ENCODE measurements around the gene UAP1. TPM values are rescaled to one million over a fixed set of nuclear protein-coding genes. Genes with fewer than 3 reads are reported as not detected.

The UAP1 gene
- 10 to 100 TPM; 36.4 to 39.4 TPM for total RNA-seq
- 33.2 TPM for polyA plus RNA-seq (2013, experiment 1 of 2)
- 34.8 TPM for polyA plus RNA-seq (2013, experiment 2 of 2)
- long read RNA-seq, experiment 1, partial matches to known transcripts = 2 of 10 reads
- long read RNA-seq, experiment 1, other reads (novel, unspliced or antisense) = 4 of 10 reads
- long read RNA-seq, experiment 2, transcript UAP1-201 (11 exons, 2,377 nt) = major isoform, 32 of 53 reads
- long read RNA-seq, experiment 2, transcript UAP1-204 (10 exons, 2,294 nt) = minor isoform, 8 of 53 reads
- long read RNA-seq, experiment 2, partial matches to known transcripts = 5 of 53 reads
- long read RNA-seq, experiment 2, other reads (novel, unspliced or antisense) = 7 of 53 reads
- long read RNA-seq, experiment 3, transcript UAP1-201 (11 exons, 2,377 nt) = major isoform, 118 of 210 reads
- long read RNA-seq, experiment 3, transcript UAP1-204 (10 exons, 2,294 nt) = minor isoform, 42 of 210 reads
- long read RNA-seq, experiment 3, partial matches to known transcripts = 4 of 210 reads
- long read RNA-seq, experiment 3, other reads (novel, unspliced or antisense) = 46 of 210 reads
- long read RNA-seq, experiment 4, transcript UAP1-201 (11 exons, 2,377 nt) = major isoform, 11 of 26 reads
- long read RNA-seq, experiment 4, partial matches to known transcripts = 9 of 26 reads
- long read RNA-seq, experiment 4, other reads (novel, unspliced or antisense) = 4 of 26 reads

GRCh38 chr1:162561616-162562469 lies at the start of gene UAP1:
UAP1 (plus strand) TSS chr1:162561722; CDS start chr1:162566069, 4,347 bp downstream.
- Histone ChIP-seq H3K27me3 (ENCODE audit: control insufficient read depth, insufficient read depth, low read length, poor library complexity, severe bottlenecking) (no peaks in the 10 kb centered on the region), H3K36me3 (ENCODE audit: control insufficient read depth, insufficient read depth, low read length) (peaks cover 3% of the 10 kb centered on the region), H3K9me3 (ENCODE audit: control insufficient read depth, low read length) (no peaks in the 10 kb centered on the region), H3K4me1 (ENCODE audit: control insufficient read depth, insufficient read depth, low read length) (no peaks in the 10 kb centered on the region), H3K9ac (ENCODE audit: extremely low read depth, low read length, poor library complexity, severe bottlenecking) (peak within 1 kb of the TSS; percentile 70), H3K27ac (ENCODE audit: low read depth, low read length) (peak within 1 kb of the TSS; percentile 69), H3K4me3 (ENCODE audit: low read length) (peak within 1 kb of the TSS; percentile 90)
- H3K27ac Mint-ChIP-seq = peak within 1 kb of the TSS; percentile 96
- H3K9me3 Mint-ChIP-seq = no peaks in the 10 kb centered on the region
- 1 to 6% methylated on average over 7 to 69 of the region's 69 CpGs for WGBS, 2 experiments (ENCODE audit: insufficient coverage in 1 of 2, insufficient read length in 1 of 2)
- peak within 1 kb of the TSS; percentile 70 for H3K4me3 Mint-ChIP-seq
- H3K36me3 Mint-ChIP-seq (ENCODE audit: low read depth) = peaks cover 2% of the 10 kb centered on the region
- H3K27me3 Mint-ChIP-seq (ENCODE audit: insufficient read depth) = no peaks in the 10 kb centered on the region
- DNase-seq = no peak
- TF ChIP-seq CTCF (conservative IDR thresholded peaks at IDR 0.05) = no peak
- peaks cover 26% of the 10 kb centered on the region for H3K4me1 Mint-ChIP-seq

- Histone ChIP-seq H3K4me3 (ENCODE audit: low read length) (no peak overlapping the region), H3K27ac (ENCODE audit: low read depth, low read length) (no peak overlapping the region), H3K36me3 (ENCODE audit: control insufficient read depth, insufficient read depth, low read length) (peaks cover 53% of the 10 kb centered on the region), H3K27me3 (ENCODE audit: control insufficient read depth, insufficient read depth, low read length, poor library complexity, severe bottlenecking) (no peaks in the 10 kb centered on the region), H3K9ac (ENCODE audit: extremely low read depth, low read length, poor library complexity, severe bottlenecking) (no peak overlapping the region), H3K9me3 (ENCODE audit: control insufficient read depth, low read length) (no peaks in the 10 kb centered on the region), H3K4me1 (ENCODE audit: control insufficient read depth, insufficient read depth, low read length) (no peaks in the 10 kb centered on the region)
- DNase-seq = no peak
- Mint-ChIP-seq H3K4me1 (peaks cover 7% of the 10 kb centered on the region), H3K9me3 (no peaks in the 10 kb centered on the region), H3K4me3 (no peak overlapping the region), H3K27me3 (ENCODE audit: insufficient read depth) (no peaks in the 10 kb centered on the region), H3K27ac (no peak overlapping the region), H3K36me3 (ENCODE audit: low read depth) (peaks cover 31% of the 10 kb centered on the region)
- TF ChIP-seq CTCF (conservative IDR thresholded peaks at IDR 0.05) = no peak
Observed at GRCh38 chr1:162527314-162527713, 34.2 kb upstream of the UAP1 start.

- peaks cover 7% of the 10 kb centered on the region for H3K36me3 Mint-ChIP-seq (ENCODE audit: low read depth)
- H3K4me3 Mint-ChIP-seq = no peak overlapping the region
- Histone ChIP-seq H3K9me3 (ENCODE audit: control insufficient read depth, low read length) (no peaks in the 10 kb centered on the region), H3K27ac (ENCODE audit: low read depth, low read length) (no peak overlapping the region), H3K4me3 (ENCODE audit: low read length) (no peak overlapping the region), H3K27me3 (ENCODE audit: control insufficient read depth, insufficient read depth, low read length, poor library complexity, severe bottlenecking) (no peaks in the 10 kb centered on the region), H3K4me1 (ENCODE audit: control insufficient read depth, insufficient read depth, low read length) (no peaks in the 10 kb centered on the region), H3K9ac (ENCODE audit: extremely low read depth, low read length, poor library complexity, severe bottlenecking) (no peak overlapping the region), H3K36me3 (ENCODE audit: control insufficient read depth, insufficient read depth, low read length) (peaks cover 22% of the 10 kb centered on the region)
- H3K27ac Mint-ChIP-seq = no peak overlapping the region
- no peak for TF ChIP-seq CTCF (conservative IDR thresholded peaks at IDR 0.05)
- H3K4me1 Mint-ChIP-seq = peaks cover 7% of the 10 kb centered on the region
- no peaks in the 10 kb centered on the region for H3K9me3 Mint-ChIP-seq
- WGBS, 2 experiments (ENCODE audit: insufficient coverage in 1 of 2, insufficient read length in 1 of 2) = 66 to 76% methylated on average over 5 to 7 of the region's 7 CpGs
- peak; percentile 78 for DNase-seq
- no peaks in the 10 kb centered on the region for H3K27me3 Mint-ChIP-seq (ENCODE audit: insufficient read depth)
Observed at GRCh38 chr1:162530307-162530987, 31.1 kb upstream of the UAP1 start.

All from endodermal cell (in vitro differentiated cells).